Ecto neural progenitor cell (in vitro differentiated cells): ENCODE measurements around the gene EPB41L4A.
"Not testable (repeated sequence)": the region's sequence is repeated elsewhere in the genome, so short reads cannot be mapped to it uniquely, and the experiment has no call there.

Source experiments
- DNase-seq: peaks from one replicate; pipeline ENCODE4 v3.0.0-alpha.2; 2018; ENCODE audit warnings: low spot score

Gene EPB41L4A

GRCh38 chr5:112419164-112419985 is at the start of gene EPB41L4A:
TSS of gene EPB41L4A (minus strand) at chr5:112419277. CDS start at chr5:112419039, 238 bp downstream.
- DNase-seq = peak; percentile 79

- DNase-seq = no peak
Observed at GRCh38 chr5:112467485-112467884, 48.4 kb upstream of the EPB41L4A start.

- not testable (repeated sequence) for DNase-seq
Observed at GRCh38 chr5:112466261-112466660, 47.2 kb upstream of the EPB41L4A start.

- DNase-seq = not testable (repeated sequence)
Observed at GRCh38 chr5:112447187-112447760, 28.2 kb upstream of the EPB41L4A start.

GRCh38 chr5:112445626-112446350 is 26.7 kb upstream of the EPB41L4A start:
- no peak for DNase-seq

- not testable (repeated sequence) for DNase-seq
Observed at GRCh38 chr5:112443932-112444331, 24.9 kb upstream of the EPB41L4A start.

- no peak for DNase-seq
Observed at GRCh38 chr5:112440031-112440430, 21.0 kb upstream of the EPB41L4A start.

GRCh38 chr5:112436144-112436543 is 17.1 kb upstream of the EPB41L4A start:
- DNase-seq = no peak

- no peak for DNase-seq
Observed at GRCh38 chr5:112434641-112435040, 15.6 kb upstream of the EPB41L4A start.

- not testable (repeated sequence) for DNase-seq
Observed at GRCh38 chr5:112426202-112426601, 7.1 kb upstream of the EPB41L4A start.

GRCh38 chr5:112419986-112420864 is 1.1 kb upstream of the EPB41L4A start:
- DNase-seq = peak; percentile 89

GRCh38 chr5:112418659-112419163 is 366 bp downstream of the EPB41L4A start:
- DNase-seq = peak; percentile 65

GRCh38 chr5:112417931-112418658 is 982 bp downstream of the EPB41L4A start:
- peak; percentile 47 for DNase-seq

GRCh38 chr5:112415552-112415951 is 3.5 kb downstream of the EPB41L4A start:
- DNase-seq = no peak

- DNase-seq = no peak
Observed at GRCh38 chr5:112413611-112414010, 5.5 kb downstream of the EPB41L4A start.

GRCh38 chr5:112412346-112412745 is 6.7 kb downstream of the EPB41L4A start:
- DNase-seq = no peak

- DNase-seq = no peak
Observed at GRCh38 chr5:112411903-112412302, 7.2 kb downstream of the EPB41L4A start.

- no peak for DNase-seq
Observed at GRCh38 chr5:112407666-112408065, 11.4 kb downstream of the EPB41L4A start.

- DNase-seq = no peak
Observed at GRCh38 chr5:112407240-112407639, 11.8 kb downstream of the EPB41L4A start.

- DNase-seq = no peak
Observed at GRCh38 chr5:112403069-112403468, 16.0 kb downstream of the EPB41L4A start.

- DNase-seq = no peak
Observed at GRCh38 chr5:112401924-112402323, 17.2 kb downstream of the EPB41L4A start.
